Measurements from ENCODE around the gene RNF208.

The RNF208 gene

DNA sequence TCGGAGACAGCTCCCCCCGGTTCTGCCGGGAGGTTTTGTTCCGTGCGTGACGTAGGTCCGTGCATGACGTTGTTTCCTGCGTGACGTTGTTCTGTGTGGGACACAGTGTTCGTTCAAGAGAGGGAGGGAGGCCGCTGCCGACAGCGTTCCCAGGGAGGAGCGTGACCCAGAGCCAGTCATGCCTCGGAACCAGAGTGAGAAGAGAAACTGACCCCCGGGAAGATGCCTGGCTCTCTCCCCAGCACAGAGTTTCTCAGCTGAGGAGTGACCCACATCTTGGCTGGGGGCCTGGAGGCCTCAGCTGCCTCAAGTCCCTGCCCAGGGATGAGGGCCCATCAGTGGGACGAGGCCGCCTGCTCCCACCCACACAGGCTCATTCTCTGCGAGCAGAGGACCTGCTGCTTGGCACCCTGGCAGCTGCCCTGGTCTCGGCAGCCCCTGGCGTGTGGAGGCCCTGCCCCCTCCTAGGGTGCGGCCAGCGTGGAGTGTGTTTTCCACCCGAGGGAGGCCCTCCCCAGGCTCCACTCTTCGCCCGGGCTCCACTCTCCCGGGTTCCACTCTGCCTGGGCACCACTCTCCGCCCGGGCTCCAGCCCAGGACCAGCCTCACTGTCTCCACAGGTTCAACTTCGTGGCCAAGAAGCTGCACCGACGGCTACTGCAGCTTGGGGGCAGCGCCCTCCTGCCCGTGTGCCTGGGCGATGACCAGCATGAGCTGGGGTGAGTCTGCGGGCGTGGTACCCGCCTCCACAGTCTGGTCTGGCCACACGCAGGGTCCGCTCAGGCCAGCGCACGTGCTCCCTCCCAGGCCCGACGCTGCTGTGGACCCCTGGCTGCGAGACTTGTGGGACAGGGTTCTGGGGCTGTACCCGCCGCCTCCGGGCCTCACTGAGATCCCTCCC, 8.6 kb downstream of the RNF208 start:
- H3K4me1 ChIP-seq (ENCODE audit: insufficient read depth, low read length), result no peaks in the 10 kb centered on the region
- H3K27me3 ChIP-seq (ENCODE audit: insufficient read depth, low read length), result no peaks in the 10 kb centered on the region
- H3K36me3 ChIP-seq (ENCODE audit: insufficient read depth, low read length), result peaks cover 41% of the 10 kb centered on the region

DNA sequence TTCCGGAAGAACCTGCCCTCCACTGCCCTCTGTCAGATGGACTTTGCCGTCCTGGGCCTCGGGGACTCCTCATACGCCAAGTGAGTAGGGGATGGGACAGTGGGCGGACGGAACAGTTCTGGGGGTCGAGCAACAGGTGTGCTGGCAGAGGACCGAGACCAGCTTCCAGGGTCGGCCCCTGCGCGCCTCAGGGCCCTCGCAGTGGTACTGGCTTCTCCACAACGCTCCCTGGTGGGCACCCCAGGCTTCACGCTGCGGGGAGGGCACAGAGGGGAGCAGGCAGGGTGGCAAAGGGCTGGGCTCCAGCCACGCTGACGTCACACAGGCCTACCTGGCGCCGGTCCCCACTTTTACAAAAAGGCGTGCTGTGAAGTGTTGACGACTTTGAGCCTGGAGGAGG, 9.5 kb downstream of the RNF208 start:
- Histone ChIP-seq H3K9me3 (ENCODE audit: low read length) (no peaks in the 10 kb centered on the region), H2AFZ (ENCODE audit: low read depth, low read length) (no peak overlapping the region), H3K4me3 (ENCODE audit: low read length) (no peak overlapping the region), H3K36me3 (ENCODE audit: insufficient read depth, low read length) (peaks cover 41% of the 10 kb centered on the region), H3K4me1 (ENCODE audit: insufficient read depth, low read length) (no peaks in the 10 kb centered on the region), H3K27me3 (ENCODE audit: insufficient read depth, low read length) (no peaks in the 10 kb centered on the region)

More for the DNA sequence above, 8.6 kb downstream of the RNF208 start:
- Histone ChIP-seq H2AFZ (ENCODE audit: low read depth, low read length) (no peak overlapping the region), H3K9me3 (ENCODE audit: low read length) (no peaks in the 10 kb centered on the region), H3K4me3 (ENCODE audit: low read length) (no peak overlapping the region)

DNA sequence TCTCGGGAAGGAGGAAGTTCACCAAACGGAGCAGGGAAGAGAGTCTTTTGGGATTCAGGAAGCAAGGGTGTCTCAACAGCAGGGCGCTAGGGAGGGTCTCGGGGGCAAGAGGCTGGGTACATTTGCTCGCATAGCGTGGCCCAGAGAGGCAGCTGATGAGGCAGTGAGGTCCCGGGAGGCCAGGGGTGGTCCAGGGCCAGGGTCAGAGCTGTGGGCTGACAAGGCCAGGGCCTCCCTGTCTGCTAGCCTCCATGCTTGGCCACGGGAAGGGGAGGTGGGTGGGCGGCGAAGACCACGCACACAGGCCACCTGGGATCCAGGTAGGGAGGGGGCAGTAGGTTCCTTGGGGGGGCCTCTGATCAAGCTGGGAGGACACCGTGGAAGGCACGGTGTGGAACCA, 10.5 kb downstream of the RNF208 start:
- H2AFZ ChIP-seq (ENCODE audit: low read depth, low read length), result no peak overlapping the region
- H3K36me3 ChIP-seq (ENCODE audit: insufficient read depth, low read length), result peaks cover 37% of the 10 kb centered on the region
- H3K9me3 ChIP-seq (ENCODE audit: low read length), result no peaks in the 10 kb centered on the region
- H3K4me3 ChIP-seq (ENCODE audit: low read length), result no peak overlapping the region
- H3K27me3 ChIP-seq (ENCODE audit: insufficient read depth, low read length), result no peaks in the 10 kb centered on the region
- peaks cover 5% of the 10 kb centered on the region for H3K4me1 ChIP-seq (ENCODE audit: insufficient read depth, low read length)

DNA sequence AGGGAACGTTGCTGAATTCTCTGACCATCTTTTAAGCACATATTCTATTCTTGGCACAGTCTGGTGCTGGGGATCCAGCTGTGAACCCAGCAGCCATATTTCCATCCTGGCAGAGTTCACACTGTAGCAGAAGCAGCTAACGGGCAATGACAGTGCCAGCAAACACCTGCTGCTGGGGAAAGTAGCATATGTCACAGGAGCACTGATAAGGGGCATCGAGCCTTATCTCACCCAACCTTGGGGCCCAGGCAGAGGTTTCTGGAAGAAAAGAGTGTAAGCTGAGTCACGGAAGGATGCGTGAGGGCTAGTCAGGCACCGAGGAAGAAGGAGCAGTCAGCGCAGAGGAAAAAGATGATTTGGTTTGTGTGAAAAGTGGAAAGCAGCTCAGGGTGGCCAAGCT, 15.4 kb downstream of the RNF208 start:
- H3K9me3 ChIP-seq (ENCODE audit: low read length), result no peaks in the 10 kb centered on the region
- peaks cover 12% of the 10 kb centered on the region for H3K36me3 ChIP-seq (ENCODE audit: insufficient read depth, low read length)
- H3K4me3 ChIP-seq (ENCODE audit: low read length), result peak overlapping the region; percentile 76
- peaks cover 32% of the 10 kb centered on the region for H3K4me1 ChIP-seq (ENCODE audit: insufficient read depth, low read length)
- no peak overlapping the region for H2AFZ ChIP-seq (ENCODE audit: low read depth, low read length)
- no peaks in the 10 kb centered on the region for H3K27me3 ChIP-seq (ENCODE audit: insufficient read depth, low read length)

DNA sequence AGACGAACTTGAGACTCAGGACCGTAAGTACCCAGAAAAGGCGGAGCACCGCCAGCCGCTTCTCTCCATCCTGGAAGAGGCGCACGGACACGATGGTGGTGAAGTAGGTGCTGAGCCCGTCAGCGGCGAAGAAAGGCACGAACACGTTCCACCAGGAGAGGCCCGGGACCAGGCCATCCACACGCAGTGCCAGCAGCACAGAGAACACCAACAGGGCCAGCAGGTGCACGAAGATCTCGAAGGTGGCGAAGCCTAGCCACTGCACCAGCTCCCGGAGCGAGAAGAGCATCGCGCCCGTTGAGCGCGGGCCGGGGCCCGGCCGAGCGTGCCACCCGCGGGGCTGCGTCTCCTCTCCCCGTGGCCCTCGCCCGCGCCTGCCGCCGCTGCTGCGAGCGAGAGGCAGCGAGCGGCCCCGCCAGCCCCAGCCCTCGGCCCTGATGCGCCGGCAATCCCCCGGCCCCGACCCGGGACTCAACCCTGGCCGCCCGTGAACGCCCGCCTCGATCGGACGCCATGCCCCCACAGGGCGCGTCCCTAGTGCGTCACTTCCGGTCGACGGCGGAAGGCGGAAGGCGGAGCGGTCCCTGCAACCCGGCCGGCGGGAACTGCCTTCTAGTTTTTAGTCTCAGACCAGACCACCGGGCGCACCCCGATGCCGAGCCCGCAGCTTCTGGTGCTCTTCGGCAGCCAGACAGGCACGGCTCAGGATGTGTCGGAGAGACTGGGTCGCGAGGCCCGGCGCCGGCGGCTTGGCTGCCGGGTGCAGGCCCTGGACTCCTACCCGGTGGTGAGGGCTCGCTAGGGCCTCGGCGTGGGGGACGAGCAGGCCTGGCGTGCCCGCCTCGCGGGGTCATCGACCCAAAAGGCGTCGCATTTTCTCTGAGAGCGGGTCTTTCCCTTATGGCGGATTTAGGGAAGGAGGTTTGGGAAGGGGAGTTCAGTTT, 16.6 kb downstream of the RNF208 start, which contains the start of the genes NDOR1 and TMEM203:
TSS of gene NDOR1 (plus strand) at position 575 of the 944 bp plus-strand sequence. CDS start at position 653, 78 bp downstream.
TSS of gene TMEM203 (minus strand) at position 523 of the 944 bp plus-strand sequence. CDS start at position 289, 234 bp downstream.
- peak within 1 kb of the TSS; percentile 49 for H2AFZ ChIP-seq (ENCODE audit: low read depth, low read length)
- no peaks in the 10 kb centered on the region for H3K27me3 ChIP-seq (ENCODE audit: insufficient read depth, low read length)
- H3K36me3 ChIP-seq (ENCODE audit: insufficient read depth, low read length), result peaks cover 12% of the 10 kb centered on the region
- H3K4me1 ChIP-seq (ENCODE audit: insufficient read depth, low read length), result peaks cover 39% of the 10 kb centered on the region
- peak within 1 kb of the TSS; percentile 76 for H3K4me3 ChIP-seq (ENCODE audit: low read length)
- no peaks in the 10 kb centered on the region for H3K9me3 ChIP-seq (ENCODE audit: low read length)

DNA sequence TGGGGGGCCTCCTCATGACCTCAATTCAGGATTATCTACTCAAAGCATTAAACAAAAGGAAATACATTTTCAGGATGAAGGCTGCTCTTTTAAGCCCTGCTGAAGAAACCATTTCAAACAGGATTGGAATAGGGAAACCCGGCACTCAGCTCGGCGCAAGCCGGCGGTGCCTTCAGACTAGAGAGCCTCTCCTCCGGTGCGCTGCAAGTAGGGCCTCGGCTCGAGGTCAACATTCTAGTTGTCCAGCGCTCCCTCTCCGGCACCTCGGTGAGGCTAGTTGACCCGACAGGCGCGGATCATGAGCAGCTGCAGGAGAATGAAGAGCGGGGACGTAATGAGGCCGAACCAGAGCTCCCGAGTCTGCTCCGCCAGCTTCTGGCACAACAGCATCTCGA, 17.3 kb downstream of the RNF208 start:
- Histone ChIP-seq H3K36me3 (ENCODE audit: insufficient read depth, low read length) (peaks cover 7% of the 10 kb centered on the region), H2AFZ (ENCODE audit: low read depth, low read length) (no peak overlapping the region), H3K9me3 (ENCODE audit: low read length) (no peaks in the 10 kb centered on the region), H3K4me1 (ENCODE audit: insufficient read depth, low read length) (peaks cover 39% of the 10 kb centered on the region), H3K27me3 (ENCODE audit: insufficient read depth, low read length) (no peaks in the 10 kb centered on the region), H3K4me3 (ENCODE audit: low read length) (peak overlapping the region; percentile 76)

DNA sequence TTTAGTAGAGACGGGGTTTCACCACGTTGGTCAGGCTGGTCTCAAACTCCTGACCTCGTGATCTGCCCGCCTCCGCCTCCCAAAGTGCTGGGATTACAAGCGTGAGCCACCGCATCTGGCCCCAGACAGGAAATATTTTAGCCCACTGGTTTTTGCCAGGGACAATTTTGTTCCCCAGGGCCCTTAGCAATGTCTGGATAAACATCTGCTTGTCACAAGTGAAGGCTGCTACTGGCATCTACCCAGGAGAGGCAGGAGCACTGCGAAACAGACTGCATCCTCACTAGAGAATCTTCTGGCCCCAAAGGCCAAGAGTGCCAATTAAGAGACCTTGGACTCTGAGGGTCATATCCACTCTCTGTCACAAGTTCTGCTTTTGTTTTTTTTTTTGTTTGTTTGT, 19.1 kb downstream of the RNF208 start:
- no peaks in the 10 kb centered on the region for H3K9me3 ChIP-seq (ENCODE audit: low read length)
- no peak overlapping the region for H2AFZ ChIP-seq (ENCODE audit: low read depth, low read length)
- H3K4me3 ChIP-seq (ENCODE audit: low read length), result no peak overlapping the region
- no peaks in the 10 kb centered on the region for H3K36me3 ChIP-seq (ENCODE audit: insufficient read depth, low read length)
- H3K4me1 ChIP-seq (ENCODE audit: insufficient read depth, low read length), result peaks cover 53% of the 10 kb centered on the region
- H3K27me3 ChIP-seq (ENCODE audit: insufficient read depth, low read length), result no peaks in the 10 kb centered on the region

DNA sequence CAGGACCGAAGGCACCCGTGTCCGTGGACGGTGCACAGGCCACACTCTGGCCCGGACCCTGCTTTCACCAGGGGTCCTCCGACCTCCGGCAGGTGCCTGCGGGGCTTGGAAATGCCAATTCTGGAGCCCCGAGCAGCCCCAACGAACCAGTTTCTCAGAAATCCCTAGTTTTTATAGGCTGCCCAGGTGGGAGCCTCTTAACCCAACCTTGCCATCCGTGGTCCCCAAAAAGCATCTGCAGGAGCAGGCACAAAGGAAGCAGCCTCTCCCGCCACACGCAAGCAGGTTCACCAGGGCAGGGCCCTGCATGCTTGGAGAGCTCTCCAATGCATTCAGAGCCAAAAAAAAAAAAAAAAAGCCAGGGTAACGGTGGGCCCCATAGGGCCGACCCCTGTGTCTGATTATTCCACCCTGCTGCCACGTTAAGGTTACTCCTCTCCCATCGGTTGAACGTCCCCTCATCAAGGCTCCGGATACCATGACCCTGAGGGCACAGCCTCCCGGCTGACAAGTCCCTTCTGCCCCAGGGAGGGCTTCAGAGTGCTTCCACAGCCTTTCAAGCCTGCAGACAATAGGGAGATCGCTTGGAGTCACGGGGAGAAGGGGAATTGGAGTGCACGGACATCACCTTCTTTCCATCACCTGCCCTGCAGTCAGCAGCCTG, 20.7 kb downstream of the RNF208 start:
- Histone ChIP-seq H3K27me3 (ENCODE audit: insufficient read depth, low read length) (no peaks in the 10 kb centered on the region), H3K36me3 (ENCODE audit: insufficient read depth, low read length) (no peaks in the 10 kb centered on the region), H3K4me1 (ENCODE audit: insufficient read depth, low read length) (peaks cover 47% of the 10 kb centered on the region), H2AFZ (ENCODE audit: low read depth, low read length) (no peak overlapping the region), H3K9me3 (ENCODE audit: low read length) (no peaks in the 10 kb centered on the region), H3K4me3 (ENCODE audit: low read length) (peak overlapping the region; percentile 84)

DNA sequence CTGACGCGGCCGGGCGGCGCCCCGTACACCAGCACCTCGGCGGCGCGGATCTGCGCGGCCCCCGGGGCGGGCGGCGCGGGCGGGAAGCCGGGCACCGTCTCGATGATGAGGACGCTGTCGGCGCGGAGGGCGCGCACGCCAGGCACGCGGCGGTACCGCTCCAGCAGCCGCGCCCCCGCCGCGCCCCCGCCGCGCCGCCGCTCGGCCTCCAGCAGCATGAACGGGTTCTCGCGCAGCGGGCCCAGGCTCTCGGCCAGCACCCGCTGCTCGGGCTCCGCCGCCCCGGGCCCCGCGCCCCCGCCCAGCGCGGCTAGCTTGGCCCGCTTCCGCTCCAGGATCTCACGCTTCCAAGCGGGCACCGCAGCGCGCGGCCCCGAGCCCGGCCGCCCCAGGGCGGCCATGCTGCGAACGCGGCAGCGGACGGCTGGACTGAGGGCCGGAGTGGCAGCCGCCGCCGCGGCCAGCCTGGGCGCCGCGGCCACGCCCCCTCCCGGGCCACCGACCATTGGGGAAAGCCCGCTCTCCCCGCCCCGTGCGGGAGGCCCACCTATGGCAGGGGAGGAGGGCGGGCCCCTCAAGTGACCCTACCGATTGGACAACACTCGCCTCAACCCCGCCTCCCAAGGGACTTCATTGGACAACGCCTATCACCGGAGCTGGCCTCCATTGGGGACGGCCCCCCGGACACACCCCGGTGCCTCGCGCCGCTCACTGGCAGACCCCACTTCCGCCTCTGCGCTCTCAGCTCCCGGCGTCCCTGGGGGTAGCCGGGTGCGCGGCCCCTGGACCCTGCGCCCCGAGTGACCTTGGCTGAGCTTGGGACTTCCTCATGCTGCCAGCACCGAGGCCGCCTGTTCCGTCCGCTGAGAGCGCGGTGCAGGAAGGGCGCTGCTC, 21.5 kb downstream of the RNF208 start, which contains the start of gene TPRN:
TSS of gene TPRN (minus strand) at position 431 of the 894 bp plus-strand sequence. CDS start at position 401, 30 bp downstream.
- H3K4me1 ChIP-seq (ENCODE audit: insufficient read depth, low read length), result peaks cover 41% of the 10 kb centered on the region
- no peaks in the 10 kb centered on the region for H3K27me3 ChIP-seq (ENCODE audit: insufficient read depth, low read length)
- H3K36me3 ChIP-seq (ENCODE audit: insufficient read depth, low read length), result no peaks in the 10 kb centered on the region
- no peaks in the 10 kb centered on the region for H3K9me3 ChIP-seq (ENCODE audit: low read length)
- peak within 1 kb of the TSS; percentile 84 for H3K4me3 ChIP-seq (ENCODE audit: low read length)
- no peak within 1 kb of the TSS for H2AFZ ChIP-seq (ENCODE audit: low read depth, low read length)

DNA sequence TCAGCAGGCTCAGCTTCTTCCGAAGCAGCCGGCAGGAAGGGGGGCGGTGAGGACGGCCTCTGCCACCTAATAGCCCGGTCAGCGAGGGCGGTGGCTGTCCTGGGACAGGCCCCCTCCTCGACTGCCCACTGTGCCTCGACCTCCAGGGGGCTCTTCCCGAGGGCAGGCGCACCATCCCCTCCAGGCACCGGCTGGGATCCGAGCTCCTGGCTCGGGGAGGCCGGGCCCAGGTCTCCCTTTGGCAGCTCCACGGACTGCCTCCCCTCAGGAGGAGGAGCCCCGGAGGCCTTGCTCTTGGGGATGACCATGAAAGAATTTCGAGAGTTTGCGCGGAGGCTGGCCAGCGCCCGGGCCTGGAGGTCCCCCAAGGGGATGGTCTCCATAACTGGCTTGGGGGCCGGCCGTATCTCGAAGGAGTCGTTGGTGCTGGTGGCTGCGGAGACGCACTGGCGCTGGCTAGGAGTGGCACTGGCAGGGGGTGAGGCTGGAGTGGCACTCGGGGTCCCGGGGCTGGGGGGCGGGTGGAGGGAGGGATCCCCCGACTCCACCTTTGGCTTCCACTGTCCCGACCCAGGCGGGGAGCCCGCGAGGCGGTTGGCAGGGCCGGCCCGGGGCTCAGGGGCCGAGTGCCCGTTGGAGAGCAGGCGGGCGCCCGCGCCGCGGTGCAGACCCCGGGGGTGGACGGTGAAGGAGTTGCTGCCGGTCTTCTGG, 22.5 kb downstream of the RNF208 start:
- Histone ChIP-seq H2AFZ (ENCODE audit: low read depth, low read length) (no peak overlapping the region), H3K9me3 (ENCODE audit: low read length) (no peaks in the 10 kb centered on the region), H3K4me1 (ENCODE audit: insufficient read depth, low read length) (peaks cover 42% of the 10 kb centered on the region), H3K4me3 (ENCODE audit: low read length) (peak overlapping the region; percentile 39), H3K27me3 (ENCODE audit: insufficient read depth, low read length) (no peaks in the 10 kb centered on the region), H3K36me3 (ENCODE audit: insufficient read depth, low read length) (no peaks in the 10 kb centered on the region)

DNA sequence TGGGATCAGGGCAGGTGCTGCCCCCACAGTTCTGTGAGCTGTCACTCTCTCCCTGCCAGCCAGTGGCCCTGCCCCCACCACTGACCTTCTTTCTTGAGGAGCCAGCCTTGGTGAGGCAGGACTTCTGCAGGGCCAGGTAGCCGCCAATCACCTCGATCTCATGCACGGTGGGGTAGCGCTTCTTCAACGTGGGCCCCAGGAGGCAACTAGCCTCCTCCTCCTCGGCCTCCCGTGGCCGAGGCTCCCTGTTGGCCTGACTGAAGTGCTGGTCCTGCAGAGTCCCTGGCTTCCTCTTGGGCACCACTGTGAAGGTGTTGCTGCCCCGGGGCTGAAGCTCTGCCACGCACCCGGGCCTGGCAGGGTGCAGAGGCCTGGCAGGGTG, 23.1 kb downstream of the RNF208 start:
- Histone ChIP-seq H2AFZ (ENCODE audit: low read depth, low read length) (no peak overlapping the region), H3K9me3 (ENCODE audit: low read length) (no peaks in the 10 kb centered on the region), H3K4me3 (ENCODE audit: low read length) (no peak overlapping the region), H3K27me3 (ENCODE audit: insufficient read depth, low read length) (no peaks in the 10 kb centered on the region), H3K4me1 (ENCODE audit: insufficient read depth, low read length) (peaks cover 41% of the 10 kb centered on the region), H3K36me3 (ENCODE audit: insufficient read depth, low read length) (no peaks in the 10 kb centered on the region)
